Keratinocyte (primary cell): ENCODE data around the gene ESRRB. TPM values are rescaled to one million over a fixed set of nuclear protein-coding genes. Genes with fewer than 3 reads are reported as not detected.
A peak's percentile ranks its signal among the peaks of the same experiment; 100 is the strongest.

Experiments used
- DNase-seq: peaks from one replicate; pipeline ENCODE4 v3.0.0-alpha.2; 2011; ENCODE audit warnings: low read depth, missing footprints, low spot score
- FAIRE-seq: peaks from 2 replicates; lab custom pipeline; 2011; peaks lifted over from hg19 to GRCh38; lab: Jason Lieb, UNC
- H2AFZ ChIP-seq: 2 replicates; pipeline ENCODE4 v1.6.0; 2012; ENCODE audit warnings: low read length, control low read depth, inconsistent platforms; ENCODE audit not compliant: control insufficient read depth
- H3K27ac ChIP-seq: 2 replicates; pipeline ENCODE4 v1.5.1; 2011; ENCODE audit warnings: low read length; ENCODE audit not compliant: control insufficient read depth, insufficient read depth
- H3K27me3 ChIP-seq: 3 replicates; pipeline ENCODE4 v1.6.0; 2011; ENCODE audit warnings: low read length; ENCODE audit not compliant: control insufficient read depth, insufficient read depth; ENCODE audit errors: extremely low read depth
- H3K36me3 ChIP-seq, 2 experiments: 2 replicates in 1 of 2; 3 replicates in 1 of 2; pipeline ENCODE4 v1.5.1; 2011; ENCODE audit warnings: low read length in 2 of 2, mild to moderate bottlenecking in 1 of 2; ENCODE audit not compliant: control insufficient read depth in 2 of 2, insufficient read depth in 2 of 2; ENCODE audit errors: extremely low read depth in 1 of 2
- H3K4me1 ChIP-seq: 3 replicates; pipeline ENCODE4 v1.5.1; 2011; ENCODE audit warnings: low read length; ENCODE audit not compliant: control insufficient read depth, insufficient read depth; ENCODE audit errors: extremely low read depth
- H3K4me2 ChIP-seq: 3 replicates; pipeline ENCODE4 v1.6.0; 2011; ENCODE audit warnings: low read depth, low read length; ENCODE audit not compliant: control insufficient read depth, insufficient read depth; ENCODE audit errors: extremely low read depth
- H3K4me3 ChIP-seq, 3 experiments: fragments of 200-600 bp in 1 of 3; sonication (generic) in 1 of 3; 2 replicates in 2 of 3; 3 replicates in 1 of 3; pipeline ENCODE4 v1.5.1; 2011 to 2016; ENCODE audit warnings: low read length in 3 of 3, mild to moderate bottlenecking in 3 of 3, control low read depth in 2 of 3, inconsistent platforms in 1 of 3, low read depth in 1 of 3, mixed read lengths in 1 of 3, mixed run types in 1 of 3, moderate library complexity in 1 of 3; ENCODE audit not compliant: control insufficient read depth in 2 of 3, insufficient read depth in 2 of 3; ENCODE audit errors: extremely low read depth in 1 of 3
- H3K79me2 ChIP-seq: 2 replicates; pipeline ENCODE4 v1.6.0; 2012; ENCODE audit warnings: low read length; ENCODE audit not compliant: control insufficient read depth, insufficient read depth
- H3K9ac ChIP-seq: 3 replicates; pipeline ENCODE4 v1.6.0; 2011; ENCODE audit warnings: low read length; ENCODE audit not compliant: control insufficient read depth, insufficient read depth; ENCODE audit errors: extremely low read depth
- H3K9me1 ChIP-seq: 3 replicates; pipeline ENCODE4 v1.6.0; 2011; ENCODE audit warnings: low read length; ENCODE audit not compliant: control insufficient read depth, insufficient read depth; ENCODE audit errors: extremely low read depth
- H3K9me3 ChIP-seq: 2 replicates; pipeline ENCODE4 v1.5.1; 2012; ENCODE audit warnings: low read depth, low read length; ENCODE audit not compliant: control insufficient read depth
- H4K20me1 ChIP-seq: 3 replicates; pipeline ENCODE4 v1.6.0; 2011; ENCODE audit warnings: low read length; ENCODE audit not compliant: control insufficient read depth, insufficient read depth; ENCODE audit errors: extremely low read depth
- CTCF ChIP-seq, 3 experiments: IDR thresholded peaks in 1 of 3; conservative IDR thresholded peaks in 1 of 3; optimal IDR thresholded peaks in 1 of 3; 2 replicates in 2 of 3; 3 replicates in 1 of 3; pipeline versions ENCODE3 to v1.5.1; 2011; ENCODE audit warnings: low read length in 3 of 3, mild to moderate bottlenecking in 3 of 3, moderate library complexity in 2 of 3, control low read depth in 1 of 3, inconsistent platforms in 1 of 3; ENCODE audit not compliant: insufficient read depth in 2 of 3; ENCODE audit errors: extremely low read depth in 1 of 3
- EZH2 ChIP-seq: IDR thresholded peaks from one replicate; pipeline ENCODE4 v1.6.1; 2012; ENCODE audit warnings: inconsistent platforms, mild to moderate bottlenecking, low read length, moderate library complexity
- dilution Hi-C: fragments of 300-500 bp; cut with MboI; formaldehyde crosslinking; loops from one replicate; pipeline ENCODE4 v1.7.0; 2020; ENCODE audit warnings: low sequenced_read_pairs; ENCODE audit not compliant: extremely low pct_ligation_motif_present
- polyA plus RNA-seq, 5 experiments: library from polyadenylated mRNA; depleted of rRNA in 3 of 5; stranded (reverse) in 3 of 5; stranded (forward) in 1 of 5; unstranded in 1 of 5; fragments of >200 nt; gene quantifications; 1 replicate in 1 of 5; 2 replicates in 3 of 5; 3 replicates in 1 of 5; pipeline versions ENCODE4 v1.2.1 to v1.2.3, GENCODE V29; 2011 to 2012; ENCODE audit warnings: missing spikeins in 2 of 5, low read depth in 1 of 5, low replicate concordance in 1 of 5

ESRRB gene
- polyA plus RNA-seq, 1 donor (not counting 4 experiments of a cell fraction or from before 2014, with no cell fraction given), result 0.01 TPM

- Histone ChIP-seq H3K27me3 (no peaks in the 10 kb centered on the region), H3K79me2 (no peaks in the 10 kb centered on the region), H3K9me3 (no peaks in the 10 kb centered on the region), H3K4me3 (no peak overlapping the region), H3K9ac (no peak overlapping the region), H4K20me1 (no peaks in the 10 kb centered on the region), H3K4me1 (no peaks in the 10 kb centered on the region), H3K9me1 (no peaks in the 10 kb centered on the region), H2AFZ (no peak overlapping the region), H3K27ac (no peak overlapping the region), H3K36me3 (no peaks in the 10 kb centered on the region), H3K4me2 (no peak overlapping the region)
- dilution Hi-C loops, result no loop called here
- TF ChIP-seq CTCF (optimal IDR thresholded peaks at IDR 0.05 in 1 of 3, IDR thresholded peaks at IDR 0.05 in 1 of 3, conservative IDR thresholded peaks at IDR 0.05 in 1 of 3; ENCODE audit: extremely low read depth in 1 of 3, insufficient read depth in 2 of 3, low read length in 3 of 3) (no peak), EZH2 (no peak)
- DNase-seq (no peak), FAIRE-seq (no peak)
These were observed 47.6 kb downstream of the ESRRB start for GRCh38 chr14:76423534-76423933.

GRCh38 chr14:76424359-76424758 lies 48.4 kb downstream of the ESRRB start:
- no peak for FAIRE-seq
- dilution Hi-C loops, result no loop called here

More at GRCh38 chr14:76424359-76424758, 48.4 kb downstream of the ESRRB start:
- Histone ChIP-seq H3K9me1 (no peaks in the 10 kb centered on the region), H3K9ac (no peak overlapping the region), H4K20me1 (no peaks in the 10 kb centered on the region), H3K27ac (no peak overlapping the region), H3K4me2 (no peak overlapping the region), H2AFZ (no peak overlapping the region), H3K27me3 (no peaks in the 10 kb centered on the region), H3K36me3 (no peaks in the 10 kb centered on the region), H3K9me3 (no peaks in the 10 kb centered on the region), H3K4me1 (no peaks in the 10 kb centered on the region), H3K79me2 (no peaks in the 10 kb centered on the region), H3K4me3 (no peak overlapping the region)
- no peak for DNase-seq
- TF ChIP-seq CTCF (optimal IDR thresholded peaks at IDR 0.05 in 1 of 3, IDR thresholded peaks at IDR 0.05 in 1 of 3, conservative IDR thresholded peaks at IDR 0.05 in 1 of 3; ENCODE audit: extremely low read depth in 1 of 3, insufficient read depth in 2 of 3, low read length in 3 of 3) (peak in 1 of 3 experiments; percentile 22), EZH2 (no peak)
